Measurements from ENCODE around the gene CADM1.

Gene CADM1

DNA sequence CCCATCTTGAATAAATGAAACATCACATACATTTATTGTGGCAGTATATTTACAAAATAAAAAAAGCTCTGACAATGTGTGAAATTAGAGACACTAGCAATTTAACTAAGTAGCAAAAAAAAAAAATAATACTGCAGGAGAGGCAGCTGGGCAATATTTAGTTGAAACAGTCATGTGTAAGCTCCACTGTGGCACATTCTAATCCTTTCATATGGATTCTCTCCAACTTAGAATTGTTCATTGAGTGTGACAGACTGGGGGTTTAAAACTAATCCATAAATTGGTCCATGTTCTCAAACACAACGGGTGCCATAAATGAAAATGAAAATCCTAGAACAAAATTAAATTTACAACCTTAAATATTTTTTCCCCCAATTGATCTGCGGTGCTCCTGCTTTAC is 302.1 kb downstream of the CADM1 start:
- DNase-seq (ENCODE audit: low spot score): no peak
- no peak overlapping the region for H3K27ac ChIP-seq (replicated peaks; ENCODE audit: low read length)
- no peak overlapping the region for H3K4ac ChIP-seq (ENCODE audit: low read length)
- no peak overlapping the region for H3K18ac ChIP-seq (ENCODE audit: low read length)
- H3K36me3 ChIP-seq (replicated peaks in 1 of 2; ENCODE audit: control insufficient read depth in 2 of 2, insufficient read depth in 2 of 2, low read length in 2 of 2): no peaks in the 10 kb centered on the region
- H4K8ac ChIP-seq (ENCODE audit: low read depth, low read length): no peak overlapping the region
- H2BK5ac ChIP-seq (ENCODE audit: low read length): no peak overlapping the region
- peaks cover 1 to 3% of the 10 kb centered on the region in 2 donors for H3K4me1 ChIP-seq (ENCODE audit: control insufficient read depth in 2 of 2, insufficient read depth in 1 of 2, low read depth in 1 of 2, low read length in 2 of 2)
- H3K79me1 ChIP-seq (ENCODE audit: low read depth, low read length): no peaks in the 10 kb centered on the region
- WGBS, 2 donors (ENCODE audit: extremely low coverage in 2 of 2, insufficient read length in 2 of 2, insufficient replicate concordance in 1 of 2): no CpG with 5 or more reads among the region's 2 CpGs
- no peak overlapping the region for H3K14ac ChIP-seq (ENCODE audit: low read length)
- no peaks in the 10 kb centered on the region for H3K9me3 ChIP-seq (replicated peaks in 1 of 2; ENCODE audit: control insufficient read depth in 2 of 2, insufficient read depth in 1 of 2, low read depth in 1 of 2, low read length in 2 of 2)
- no peak overlapping the region for H2BK12ac ChIP-seq (ENCODE audit: low read length)
- H3K23ac ChIP-seq (ENCODE audit: low read depth, low read length, poor library complexity): no peak overlapping the region
- no peak overlapping the region for H4K91ac ChIP-seq (ENCODE audit: low read depth, low read length, poor library complexity)
- H3K4me2 ChIP-seq (ENCODE audit: insufficient read depth, low read length, poor library complexity, severe bottlenecking): no peak overlapping the region
- no peak overlapping the region for H3K4me3 ChIP-seq (ENCODE audit: low read length in 2 of 2)
- H2BK120ac ChIP-seq (ENCODE audit: low read depth, low read length): no peak overlapping the region
- no peak overlapping the region for H2BK15ac ChIP-seq (ENCODE audit: low read length)
- no peak overlapping the region for H2AFZ ChIP-seq (ENCODE audit: low read length)
- H2AK5ac ChIP-seq (ENCODE audit: low read depth, low read length): no peak overlapping the region
- H3K27me3 ChIP-seq (ENCODE audit: control insufficient read depth in 3 of 3, insufficient read depth in 3 of 3, low read depth in 1 of 3, low read length in 3 of 3): no peaks in the 10 kb centered on the region
- H3K9ac ChIP-seq (ENCODE audit: low read depth, low read length, poor library complexity): no peak overlapping the region

DNA sequence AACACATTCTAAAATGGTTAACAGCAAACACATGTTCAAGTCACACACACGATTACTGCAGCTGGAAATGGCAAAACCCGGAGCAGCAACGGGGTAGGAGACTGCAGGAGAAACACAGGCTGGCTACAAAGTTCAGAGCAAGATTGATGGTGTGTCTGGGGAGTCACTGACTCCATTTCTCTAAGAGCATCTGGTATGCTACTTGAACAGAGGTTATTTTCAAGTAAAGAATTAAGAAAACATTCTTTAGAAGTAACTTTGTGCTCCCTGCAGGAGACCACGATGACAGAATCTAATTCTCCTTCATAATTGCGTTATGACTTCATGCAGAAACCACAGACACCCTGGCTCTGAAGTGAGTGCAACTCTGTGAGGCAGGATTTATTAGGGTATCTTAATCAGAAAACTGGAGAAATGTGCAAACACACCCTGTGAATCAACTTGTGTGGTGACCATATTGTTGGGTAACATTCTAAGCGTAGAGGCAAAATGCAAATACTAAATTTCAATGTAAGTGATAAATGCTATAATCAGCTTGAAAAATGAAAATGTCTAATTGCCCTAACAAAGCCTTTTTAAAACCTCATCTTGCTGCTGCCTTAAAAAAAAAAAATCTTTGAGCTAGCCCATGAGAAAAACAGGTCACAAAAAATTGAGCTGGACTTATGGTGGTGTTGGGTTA is 303.0 kb downstream of the CADM1 start:
- H3K36me3 ChIP-seq (replicated peaks in 1 of 2; ENCODE audit: control insufficient read depth in 2 of 2, insufficient read depth in 2 of 2, low read length in 2 of 2): no peaks in the 10 kb centered on the region
- no peak overlapping the region for H2BK120ac ChIP-seq (ENCODE audit: low read depth, low read length)
- H2AFZ ChIP-seq (ENCODE audit: low read length): no peak overlapping the region
- no peak for DNase-seq (ENCODE audit: low spot score)
- H3K18ac ChIP-seq (ENCODE audit: low read length): no peak overlapping the region
- H2BK15ac ChIP-seq (ENCODE audit: low read length): no peak overlapping the region
- H4K8ac ChIP-seq (ENCODE audit: low read depth, low read length): no peak overlapping the region
- H3K4me2 ChIP-seq (ENCODE audit: insufficient read depth, low read length, poor library complexity, severe bottlenecking): no peak overlapping the region
- no peak overlapping the region for H2BK5ac ChIP-seq (ENCODE audit: low read length)
- no peak overlapping the region for H3K27ac ChIP-seq (replicated peaks; ENCODE audit: low read length)
- no peak overlapping the region for H4K91ac ChIP-seq (ENCODE audit: low read depth, low read length, poor library complexity)
- no CpG with 5 or more reads among the region's 6 CpGs for WGBS, 2 donors (ENCODE audit: extremely low coverage in 2 of 2, insufficient read length in 2 of 2, insufficient replicate concordance in 1 of 2)
- H3K79me1 ChIP-seq (ENCODE audit: low read depth, low read length): no peaks in the 10 kb centered on the region
- no peaks in the 10 kb centered on the region for H3K27me3 ChIP-seq (ENCODE audit: control insufficient read depth in 3 of 3, insufficient read depth in 3 of 3, low read depth in 1 of 3, low read length in 3 of 3)
- H3K9me3 ChIP-seq (replicated peaks in 1 of 2; ENCODE audit: control insufficient read depth in 2 of 2, insufficient read depth in 1 of 2, low read depth in 1 of 2, low read length in 2 of 2): no peaks in the 10 kb centered on the region
- peaks cover 0 to 1% of the 10 kb centered on the region in 2 donors for H3K4me1 ChIP-seq (ENCODE audit: control insufficient read depth in 2 of 2, insufficient read depth in 1 of 2, low read depth in 1 of 2, low read length in 2 of 2)
- H3K4ac ChIP-seq (ENCODE audit: low read length): no peak overlapping the region
- no peak overlapping the region for H3K23ac ChIP-seq (ENCODE audit: low read depth, low read length, poor library complexity)
- no peak overlapping the region for H3K9ac ChIP-seq (ENCODE audit: low read depth, low read length, poor library complexity)
- H2BK12ac ChIP-seq (ENCODE audit: low read length): no peak overlapping the region
- H2AK5ac ChIP-seq (ENCODE audit: low read depth, low read length): no peak overlapping the region
- H3K4me3 ChIP-seq (ENCODE audit: low read length in 2 of 2): no peak overlapping the region
- H3K14ac ChIP-seq (ENCODE audit: low read length): no peak overlapping the region

- Histone ChIP-seq H2AK5ac (ENCODE audit: low read depth, low read length) (no peak overlapping the region), H3K4me1 (ENCODE audit: control insufficient read depth in 2 of 2, insufficient read depth in 1 of 2, low read depth in 1 of 2, low read length in 2 of 2) (peaks cover 0 to 3% of the 10 kb centered on the region in 2 donors), H2BK15ac (ENCODE audit: low read length) (no peak overlapping the region), H2BK120ac (ENCODE audit: low read depth, low read length) (no peak overlapping the region), H3K27me3 (ENCODE audit: control insufficient read depth in 3 of 3, insufficient read depth in 3 of 3, low read depth in 1 of 3, low read length in 3 of 3) (no peaks in the 10 kb centered on the region), H2BK12ac (ENCODE audit: low read length) (no peak overlapping the region), H4K8ac (ENCODE audit: low read depth, low read length) (no peak overlapping the region), H3K9me3 (replicated peaks in 1 of 2; ENCODE audit: control insufficient read depth in 2 of 2, insufficient read depth in 1 of 2, low read depth in 1 of 2, low read length in 2 of 2) (no peaks in the 10 kb centered on the region), H2BK5ac (ENCODE audit: low read length) (no peak overlapping the region), H3K79me1 (ENCODE audit: low read depth, low read length) (no peaks in the 10 kb centered on the region), H3K18ac (ENCODE audit: low read length) (no peak overlapping the region), H3K9ac (ENCODE audit: low read depth, low read length, poor library complexity) (no peak overlapping the region), H3K23ac (ENCODE audit: low read depth, low read length, poor library complexity) (no peak overlapping the region), H4K91ac (ENCODE audit: low read depth, low read length, poor library complexity) (no peak overlapping the region), H3K4ac (ENCODE audit: low read length) (no peak overlapping the region), H3K4me3 (ENCODE audit: low read length in 2 of 2) (no peak overlapping the region), H3K4me2 (ENCODE audit: insufficient read depth, low read length, poor library complexity, severe bottlenecking) (no peak overlapping the region), H2AFZ (ENCODE audit: low read length) (no peak overlapping the region), H3K27ac (replicated peaks; ENCODE audit: low read length) (no peak overlapping the region), H3K36me3 (replicated peaks in 1 of 2; ENCODE audit: control insufficient read depth in 2 of 2, insufficient read depth in 2 of 2, low read length in 2 of 2) (no peaks in the 10 kb centered on the region), H3K14ac (ENCODE audit: low read length) (no peak overlapping the region)
- no peak for DNase-seq (ENCODE audit: low spot score)
- no CpG with 5 or more reads among the region's 3 CpGs for WGBS, 2 donors (ENCODE audit: extremely low coverage in 2 of 2, insufficient read length in 2 of 2, insufficient replicate concordance in 1 of 2)
Measured at GRCh38 chr11:115199481-115200069, 304.6 kb downstream of the CADM1 start.

DNA sequence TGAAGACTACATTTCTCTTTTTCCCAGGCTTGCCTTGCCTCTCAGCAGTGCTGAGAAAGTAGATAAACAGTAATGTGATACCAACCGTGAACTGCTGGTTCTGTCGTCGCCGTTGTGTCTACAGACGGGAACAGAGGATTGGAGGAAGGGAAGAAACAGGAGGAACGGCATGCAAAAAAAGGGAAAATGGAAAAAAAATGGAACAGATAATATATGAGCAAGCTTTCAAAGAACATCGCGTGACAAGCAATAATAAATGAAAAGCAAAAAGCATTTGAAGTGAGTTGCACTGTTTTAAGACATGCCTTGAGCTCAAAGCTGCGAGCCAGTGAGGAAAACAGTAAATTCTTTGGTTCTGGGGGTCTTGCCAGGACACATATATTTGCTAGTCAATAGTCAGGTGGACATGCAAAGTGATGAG is 305.9 kb downstream of the CADM1 start:
- H2BK15ac ChIP-seq (ENCODE audit: low read length): no peak overlapping the region
- no peak overlapping the region for H4K91ac ChIP-seq (ENCODE audit: low read depth, low read length, poor library complexity)
- peaks cover 5 to 8% of the 10 kb centered on the region in 2 donors for H3K4me1 ChIP-seq (ENCODE audit: control insufficient read depth in 2 of 2, insufficient read depth in 1 of 2, low read depth in 1 of 2, low read length in 2 of 2)
- no peak overlapping the region for H2AK5ac ChIP-seq (ENCODE audit: low read depth, low read length)
- H2BK12ac ChIP-seq (ENCODE audit: low read length): no peak overlapping the region
- H3K36me3 ChIP-seq (replicated peaks in 1 of 2; ENCODE audit: control insufficient read depth in 2 of 2, insufficient read depth in 2 of 2, low read length in 2 of 2): no peaks in the 10 kb centered on the region
- H3K27me3 ChIP-seq (ENCODE audit: control insufficient read depth in 3 of 3, insufficient read depth in 3 of 3, low read depth in 1 of 3, low read length in 3 of 3): no peaks in the 10 kb centered on the region
- no peak overlapping the region for H3K18ac ChIP-seq (ENCODE audit: low read length)
- H3K14ac ChIP-seq (ENCODE audit: low read length): no peak overlapping the region
- no peak overlapping the region for H4K8ac ChIP-seq (ENCODE audit: low read depth, low read length)
- no peak overlapping the region for H3K4me3 ChIP-seq (ENCODE audit: low read length in 2 of 2)
- no peaks in the 10 kb centered on the region for H3K9me3 ChIP-seq (replicated peaks in 1 of 2; ENCODE audit: control insufficient read depth in 2 of 2, insufficient read depth in 1 of 2, low read depth in 1 of 2, low read length in 2 of 2)
- H3K23ac ChIP-seq (ENCODE audit: low read depth, low read length, poor library complexity): no peak overlapping the region
- WGBS, 2 donors (ENCODE audit: extremely low coverage in 2 of 2, insufficient read length in 2 of 2, insufficient replicate concordance in 1 of 2): no CpG with 5 or more reads among the region's 9 CpGs
- H3K9ac ChIP-seq (ENCODE audit: low read depth, low read length, poor library complexity): no peak overlapping the region
- no peak overlapping the region for H3K27ac ChIP-seq (replicated peaks; ENCODE audit: low read length)
- H3K4me2 ChIP-seq (ENCODE audit: insufficient read depth, low read length, poor library complexity, severe bottlenecking): no peak overlapping the region
- no peak overlapping the region for H3K4ac ChIP-seq (ENCODE audit: low read length)
- no peaks in the 10 kb centered on the region for H3K79me1 ChIP-seq (ENCODE audit: low read depth, low read length)
- no peak overlapping the region for H2BK5ac ChIP-seq (ENCODE audit: low read length)
- no peak overlapping the region for H2BK120ac ChIP-seq (ENCODE audit: low read depth, low read length)
- no peak overlapping the region for H2AFZ ChIP-seq (ENCODE audit: low read length)
- no peak for DNase-seq (ENCODE audit: low spot score)

Data from neuronal stem cell (in vitro differentiated cells).